ENCODE results near the gene PLCH2. TPM values are rescaled to one million over a fixed set of nuclear protein-coding genes. Genes with fewer than 3 reads are reported as not detected.

Gene PLCH2
- total and polyA plus RNA-seq, 4 donors: 2.1 to 7.9 (median 3.4) TPM

DNA sequence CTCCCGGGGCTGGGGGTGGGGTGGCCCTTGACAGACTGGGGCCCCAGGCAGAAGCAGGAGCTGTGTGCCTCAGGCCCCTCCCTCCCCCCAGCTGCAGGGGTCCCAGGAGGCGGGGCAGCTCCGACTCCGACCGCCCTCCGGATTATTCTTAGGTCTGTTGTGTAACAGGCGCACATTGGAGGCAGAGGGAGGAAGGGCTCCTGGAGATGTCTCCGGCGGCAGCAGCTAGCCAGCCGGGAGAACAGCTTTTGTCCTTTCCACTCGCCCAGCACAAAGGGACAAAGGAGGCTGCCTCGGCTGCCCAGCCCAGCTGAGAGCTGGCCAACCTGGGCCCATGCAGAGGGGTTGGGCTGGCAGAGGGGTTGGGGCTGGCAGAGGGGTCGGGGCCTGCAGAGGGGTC lies 29.7 kb upstream of the PLCH2 start:
- peak; percentile 28 to 39 (median 39) for DNase-seq
- peaks cover 0 to 17% (median 0%) of the 10 kb centered on the region in 5 donors for H3K4me1 ChIP-seq (ENCODE audit: control insufficient read depth in 5 of 5, insufficient read depth in 5 of 5, low read length in 5 of 5)
- no peak for ATAC-seq (ENCODE audit: insufficient read depth, low FRiP score)
- no peaks in the 10 kb centered on the region for H3K36me3 ChIP-seq (ENCODE audit: control insufficient read depth in 4 of 4, insufficient read depth in 4 of 4, low read length in 4 of 4)
- WGBS, 2 donors: 19 to 46% methylated on average over 9 to 13 of the region's 13 CpGs
- H3K27me3 ChIP-seq (ENCODE audit: control insufficient read depth in 3 of 3, insufficient read depth in 3 of 3, low read length in 2 of 3): peaks cover 6 to 34% (median 30%) of the 10 kb centered on the region in 3 donors
- H3K9me3 ChIP-seq (ENCODE audit: control insufficient read depth in 4 of 4, insufficient read depth in 3 of 4, low read length in 3 of 4): peaks cover 0 to 4% (median 0%) of the 10 kb centered on the region in 4 donors
- H3K4me3 ChIP-seq: no peak overlapping the region
- TF ChIP-seq, protein P1, sequence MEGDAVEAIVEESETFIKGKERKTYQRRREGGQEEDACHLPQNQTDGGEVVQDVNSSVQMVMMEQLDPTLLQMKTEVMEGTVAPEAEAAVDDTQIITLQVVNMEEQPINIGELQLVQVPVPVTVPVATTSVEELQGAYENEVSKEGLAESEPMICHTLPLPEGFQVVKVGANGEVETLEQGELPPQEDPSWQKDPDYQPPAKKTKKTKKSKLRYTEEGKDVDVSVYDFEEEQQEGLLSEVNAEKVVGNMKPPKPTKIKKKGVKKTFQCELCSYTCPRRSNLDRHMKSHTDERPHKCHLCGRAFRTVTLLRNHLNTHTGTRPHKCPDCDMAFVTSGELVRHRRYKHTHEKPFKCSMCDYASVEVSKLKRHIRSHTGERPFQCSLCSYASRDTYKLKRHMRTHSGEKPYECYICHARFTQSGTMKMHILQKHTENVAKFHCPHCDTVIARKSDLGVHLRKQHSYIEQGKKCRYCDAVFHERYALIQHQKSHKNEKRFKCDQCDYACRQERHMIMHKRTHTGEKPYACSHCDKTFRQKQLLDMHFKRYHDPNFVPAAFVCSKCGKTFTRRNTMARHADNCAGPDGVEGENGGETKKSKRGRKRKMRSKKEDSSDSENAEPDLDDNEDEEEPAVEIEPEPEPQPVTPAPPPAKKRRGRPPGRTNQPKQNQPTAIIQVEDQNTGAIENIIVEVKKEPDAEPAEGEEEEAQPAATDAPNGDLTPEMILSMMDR (IDR thresholded peaks at IDR 0.05; ENCODE audit: control extremely low read depth, extremely low read depth): no peak
- H3K27ac ChIP-seq (ENCODE audit: low read depth in 1 of 2, low read length in 1 of 2): no peak overlapping the region
- H3K9ac ChIP-seq (ENCODE audit: insufficient read depth in 1 of 2, low read length in 2 of 2): no peak overlapping the region

DNA sequence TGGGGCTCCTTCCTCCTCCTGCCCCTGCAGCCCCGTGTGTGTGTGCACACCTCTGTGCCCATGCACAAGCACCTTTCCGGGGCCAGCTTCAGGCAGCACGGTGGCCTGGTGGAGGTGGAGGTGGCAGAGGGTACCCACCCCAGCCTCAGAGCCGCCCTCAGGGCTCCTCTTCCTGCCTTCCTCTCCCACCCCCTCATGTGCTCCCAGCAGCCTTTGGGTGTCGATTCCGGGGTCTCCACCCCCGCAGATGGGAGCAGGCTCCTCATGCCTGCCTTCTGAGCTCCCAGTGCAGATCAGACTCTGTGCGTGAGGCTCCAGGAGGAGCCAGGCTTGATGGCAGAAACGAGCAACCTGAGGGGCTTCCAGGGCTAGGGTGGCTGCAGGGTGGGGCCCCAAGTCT lies 29.2 kb upstream of the PLCH2 start:
- peaks cover 6 to 31% (median 30%) of the 10 kb centered on the region in 3 donors for H3K27me3 ChIP-seq (ENCODE audit: control insufficient read depth in 3 of 3, insufficient read depth in 3 of 3, low read length in 2 of 3)
- H3K9me3 ChIP-seq (ENCODE audit: control insufficient read depth in 4 of 4, insufficient read depth in 3 of 4, low read length in 3 of 4): peaks cover 0 to 4% (median 0%) of the 10 kb centered on the region in 4 donors
- H3K36me3 ChIP-seq (ENCODE audit: control insufficient read depth in 4 of 4, insufficient read depth in 4 of 4, low read length in 4 of 4): no peaks in the 10 kb centered on the region
- H3K9ac ChIP-seq (ENCODE audit: insufficient read depth in 1 of 2, low read length in 2 of 2): no peak overlapping the region
- H3K4me1 ChIP-seq (ENCODE audit: control insufficient read depth in 5 of 5, insufficient read depth in 5 of 5, low read length in 5 of 5): peaks cover 0 to 14% (median 0%) of the 10 kb centered on the region in 5 donors
- no peak overlapping the region for H3K4me3 ChIP-seq
- WGBS, 2 donors: 48 to 53% methylated on average over 7 to 9 of the region's 9 CpGs
- ATAC-seq (ENCODE audit: insufficient read depth, low FRiP score): no peak
- TF ChIP-seq, protein P1 (IDR thresholded peaks at IDR 0.05; ENCODE audit: control extremely low read depth, extremely low read depth): no peak
- H3K27ac ChIP-seq (ENCODE audit: low read depth in 1 of 2, low read length in 1 of 2): no peak overlapping the region
- DNase-seq: no peak

DNA sequence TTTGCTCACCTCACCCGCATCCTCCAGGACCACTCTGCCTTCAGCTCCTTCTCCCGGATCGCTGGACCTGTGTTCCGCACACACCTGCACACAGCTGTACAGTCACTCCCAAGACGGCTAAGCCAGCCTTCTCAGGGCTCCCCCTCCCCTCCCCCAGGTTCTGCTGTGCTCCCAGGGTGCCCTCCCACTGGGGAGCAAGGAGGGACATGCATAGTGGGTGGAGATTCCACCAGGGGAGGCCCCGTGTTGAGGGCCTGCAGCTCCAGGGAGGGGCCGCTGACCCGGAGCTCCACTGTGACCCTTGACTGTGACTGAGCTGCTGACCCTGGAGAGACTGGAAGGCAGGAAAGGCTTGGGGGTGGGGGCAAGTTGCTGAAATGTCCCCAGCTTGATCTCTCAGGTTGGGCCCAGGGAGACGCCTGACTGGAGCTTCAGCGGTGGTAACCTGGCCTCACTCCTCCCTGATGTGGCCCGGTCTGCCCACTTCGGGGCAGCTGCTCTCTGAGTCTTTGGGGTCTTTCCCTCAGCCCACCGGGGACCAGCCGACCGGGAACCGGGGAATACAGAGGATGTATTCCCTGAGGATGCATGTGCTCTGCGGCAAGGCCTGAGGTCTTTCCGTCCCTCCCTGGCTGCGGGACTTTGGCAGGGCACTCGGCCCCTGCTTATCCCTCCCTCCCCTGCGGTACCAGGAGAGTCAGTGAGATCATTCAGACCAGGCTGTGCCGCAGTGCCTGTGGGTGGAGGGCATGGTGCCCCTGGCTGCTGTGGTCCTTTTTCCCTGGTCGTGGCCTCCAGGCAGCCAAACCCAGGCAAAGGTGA lies 28.6 kb upstream of the PLCH2 start:
- no peak for ATAC-seq (ENCODE audit: insufficient read depth, low FRiP score)
- peaks cover 0 to 14% (median 0%) of the 10 kb centered on the region in 5 donors for H3K4me1 ChIP-seq (ENCODE audit: control insufficient read depth in 5 of 5, insufficient read depth in 5 of 5, low read length in 5 of 5)
- WGBS, 2 donors: 55 to 66% methylated on average over 23 of the region's 23 CpGs
- H3K27ac ChIP-seq (ENCODE audit: low read depth in 1 of 2, low read length in 1 of 2): no peak overlapping the region
- no peaks in the 10 kb centered on the region for H3K36me3 ChIP-seq (ENCODE audit: control insufficient read depth in 4 of 4, insufficient read depth in 4 of 4, low read length in 4 of 4)
- H3K9me3 ChIP-seq (ENCODE audit: control insufficient read depth in 4 of 4, insufficient read depth in 3 of 4, low read length in 3 of 4): peaks cover 0 to 4% (median 0%) of the 10 kb centered on the region in 4 donors
- no peak overlapping the region for H3K4me3 ChIP-seq
- H3K27me3 ChIP-seq (ENCODE audit: control insufficient read depth in 3 of 3, insufficient read depth in 3 of 3, low read length in 2 of 3): peaks cover 6 to 26% (median 25%) of the 10 kb centered on the region in 3 donors
- DNase-seq: no peak
- TF ChIP-seq, protein P1 (IDR thresholded peaks at IDR 0.05; ENCODE audit: control extremely low read depth, extremely low read depth): no peak
- H3K9ac ChIP-seq (ENCODE audit: insufficient read depth in 1 of 2, low read length in 2 of 2): no peak overlapping the region
